KMS-11 (cell line): Measurements from ENCODE around the gene ZNF845.
"Not testable (repeated sequence)": the region's sequence is repeated elsewhere in the genome, so short reads cannot be mapped to it uniquely, and the experiment has no call there.

Experiments used
- H2AFZ ChIP-seq: fragments of 200-600 bp; sonication (generic); 2 replicates; pipeline ENCODE4 v1.6.1; 2016; ENCODE audit warnings: antibody characterized with exemption, mixed run types, low read depth
- H3K27ac ChIP-seq: fragments of 200-600 bp; sonication (generic); 2 replicates; pipeline ENCODE4 v1.6.1; 2016; ENCODE audit warnings: mild to moderate bottlenecking, mixed run types
- H3K27me3 ChIP-seq: fragments of 200-600 bp; sonication (generic); 2 replicates; pipeline ENCODE4 v1.6.1; 2017; ENCODE audit warnings: mild to moderate bottlenecking, low read depth, mixed run types, moderate library complexity; ENCODE audit not compliant: insufficient read depth
- H3K36me3 ChIP-seq: fragments of 200-600 bp; sonication (generic); 2 replicates; pipeline ENCODE4 v1.6.1; 2017; ENCODE audit warnings: mild to moderate bottlenecking, mixed run types; ENCODE audit not compliant: insufficient read depth
- H3K4me1 ChIP-seq: fragments of 200-600 bp; sonication (generic); 2 replicates; pipeline ENCODE4 v1.6.1; 2016; ENCODE audit warnings: mild to moderate bottlenecking, low read depth, mixed run types; ENCODE audit not compliant: poor library complexity, severe bottlenecking
- H3K4me2 ChIP-seq: fragments of 200-600 bp; sonication (generic); 2 replicates; pipeline ENCODE4 v1.7.0; 2016; ENCODE audit warnings: mild to moderate bottlenecking, mixed run types
- H3K4me3 ChIP-seq: fragments of 200-600 bp; sonication (generic); IDR thresholded peaks from 2 replicates; pipeline ENCODE4 v1.6.1; 2017; ENCODE audit warnings: low read depth, low read length, mixed read lengths; ENCODE audit not compliant: insufficient read depth
- H3K79me2 ChIP-seq: fragments of 200-600 bp; sonication (generic); 2 replicates; pipeline ENCODE4 v1.6.1; 2016; ENCODE audit warnings: low read depth, mixed run types; ENCODE audit not compliant: insufficient read depth
- H3K9ac ChIP-seq: fragments of 200-600 bp; sonication (generic); 2 replicates; pipeline ENCODE4 v1.6.1; 2016; ENCODE audit warnings: mild to moderate bottlenecking, mixed run types
- H4K20me1 ChIP-seq: fragments of 200-600 bp; sonication (generic); 2 replicates; pipeline ENCODE4 v1.6.1; 2016; ENCODE audit warnings: mild to moderate bottlenecking, mixed run types; ENCODE audit not compliant: insufficient read depth
- CTCF ChIP-seq: fragments of 200-600 bp; sonication (generic); conservative IDR thresholded peaks from 2 replicates; pipeline ENCODE4 v1.6.1; 2017; ENCODE audit warnings: low read depth, mild to moderate bottlenecking, antibody characterized with exemption, low read length, moderate library complexity, mixed read lengths

The ZNF845 gene

DNA sequence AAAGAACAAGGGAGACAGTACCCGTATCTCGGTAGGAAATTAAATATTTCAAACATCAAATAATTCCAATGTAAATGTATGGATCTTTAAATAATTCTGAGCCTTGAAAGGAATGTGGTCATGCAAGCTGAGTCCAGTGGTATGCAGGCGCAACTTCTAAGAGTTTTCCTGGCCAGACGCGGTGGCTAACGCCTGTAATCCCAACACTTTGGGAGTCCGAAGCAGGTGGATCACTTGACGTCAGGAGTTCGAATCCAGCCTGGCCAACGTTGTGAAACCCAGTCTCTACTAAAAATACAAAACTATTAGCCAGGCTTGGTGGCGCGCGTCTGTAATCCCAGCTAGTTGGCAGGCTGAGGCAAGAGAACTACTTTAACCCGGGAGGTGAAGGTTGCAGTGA is 1.1 kb upstream of the ZNF845 start:
- Histone ChIP-seq H3K4me1 (peaks cover 4% of the 10 kb centered on the region), H4K20me1 (no peaks in the 10 kb centered on the region), H3K79me2 (peaks cover 4% of the 10 kb centered on the region; the same call in 1 of the 2 replicates), H3K27ac (no peak overlapping the region), H3K27me3 (no peaks in the 10 kb centered on the region), H3K4me3 (no peak overlapping the region), H3K9ac (no peak overlapping the region), H3K4me2 (peak overlapping the region; percentile 51; the same call in 1 of the 2 replicates), H3K36me3 (no peaks in the 10 kb centered on the region), H2AFZ (no peak overlapping the region)
- no peak for TF ChIP-seq CTCF

GRCh38 chr19:53333066-53333462 is 485 bp upstream of the ZNF845 start:
- Histone ChIP-seq H4K20me1 (no peaks in the 10 kb centered on the region), H2AFZ (peak overlapping the region; percentile 82; the same call in 1 of the 2 replicates), H3K4me3 (peak overlapping the region; percentile 20), H3K9ac (no peak overlapping the region), H3K79me2 (peaks cover 4% of the 10 kb centered on the region; the same call in 1 of the 2 replicates), H3K27me3 (no peaks in the 10 kb centered on the region), H3K4me1 (peaks cover 4% of the 10 kb centered on the region), H3K27ac (no peak overlapping the region), H3K36me3 (no peaks in the 10 kb centered on the region), H3K4me2 (peak overlapping the region; percentile 51; the same call in 1 of the 2 replicates)
- no peak for TF ChIP-seq CTCF

GRCh38 chr19:53344403-53344802 is 10.9 kb downstream of the ZNF845 start:
- not testable (repeated sequence) for H3K27me3 ChIP-seq, H3K27ac ChIP-seq, H2AFZ ChIP-seq

GRCh38 chr19:53355739-53356138 is 22.2 kb downstream of the ZNF845 start:
- TF ChIP-seq CTCF = no peak
- Histone ChIP-seq H4K20me1 (no peaks in the 10 kb centered on the region), H3K27me3 (no peaks in the 10 kb centered on the region), H3K9ac (no peak overlapping the region), H2AFZ (no peak overlapping the region), H3K4me3 (no peak overlapping the region), H3K36me3 (peaks cover 6% of the 10 kb centered on the region; the same call in 1 of the 2 replicates), H3K4me1 (no peaks in the 10 kb centered on the region), H3K4me2 (no peak overlapping the region), H3K27ac (no peak overlapping the region), H3K79me2 (no peaks in the 10 kb centered on the region)

More at GRCh38 chr19:53344403-53344802, 10.9 kb downstream of the ZNF845 start:
- not testable (repeated sequence) for H4K20me1 ChIP-seq, H3K4me1 ChIP-seq, H3K4me2 ChIP-seq, H3K4me3 ChIP-seq, H3K79me2 ChIP-seq, H3K36me3 ChIP-seq, H3K9ac ChIP-seq

DNA sequence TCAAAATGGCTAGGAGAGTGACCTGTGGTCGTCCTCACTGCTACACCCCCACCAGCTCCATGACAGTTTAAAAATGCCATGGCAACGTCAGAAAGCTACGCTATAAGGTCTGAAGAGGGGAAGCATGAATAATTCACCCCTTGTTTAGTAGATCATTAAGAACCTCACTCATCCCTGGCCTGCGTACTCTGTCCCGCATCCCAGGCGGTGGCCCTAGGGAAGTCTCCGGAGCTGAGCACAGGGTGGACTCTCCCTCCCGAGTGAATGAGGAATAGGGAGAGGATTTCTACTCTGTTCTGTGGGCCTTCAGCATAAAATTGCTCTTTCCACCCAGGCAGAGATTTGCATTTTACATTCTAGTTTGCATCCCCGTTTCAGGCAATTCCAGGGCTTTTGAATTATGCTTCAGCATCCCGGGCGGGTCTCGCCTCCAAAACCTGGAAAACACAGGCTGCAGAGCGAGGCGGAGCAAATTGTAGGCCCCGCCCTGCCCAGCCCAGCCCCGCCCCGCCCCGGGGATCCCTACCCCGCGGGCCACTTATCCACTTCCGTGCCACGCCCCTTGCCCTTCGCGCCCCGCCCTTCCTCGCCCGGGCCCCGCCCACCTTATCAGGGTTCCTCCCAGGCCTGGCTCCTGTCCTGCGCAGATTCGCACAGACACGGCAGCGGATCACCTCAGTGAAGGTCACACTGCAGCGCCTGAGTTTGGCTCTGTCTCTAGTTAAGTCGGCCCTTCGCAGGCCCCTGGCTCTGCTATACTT is 24.5 kb downstream of the ZNF845 start:
- Histone ChIP-seq H3K9ac (no peak overlapping the region), H3K4me1 (no peaks in the 10 kb centered on the region), H3K27ac (no peak overlapping the region), H3K4me2 (no peak overlapping the region), H3K36me3 (no peaks in the 10 kb centered on the region), H2AFZ (no peak overlapping the region), H4K20me1 (no peaks in the 10 kb centered on the region), H3K79me2 (no peaks in the 10 kb centered on the region), H3K27me3 (no peaks in the 10 kb centered on the region), H3K4me3 (no peak overlapping the region)
- TF ChIP-seq CTCF = no peak

GRCh38 chr19:53360056-53360455 is 26.5 kb downstream of the ZNF845 start:
- H3K4me2 ChIP-seq, H3K27ac ChIP-seq, H3K79me2 ChIP-seq, H3K36me3 ChIP-seq, H4K20me1 ChIP-seq, H2AFZ ChIP-seq, H3K4me3 ChIP-seq, H3K9ac ChIP-seq, H3K4me1 ChIP-seq, H3K27me3 ChIP-seq: not testable (repeated sequence)
